Testis (tissue), 2 donors: Measurements from ENCODE around the gene TECPR2.

ENCODE experiments used
- POLR2A ChIP-seq: fragments of 450-650 bp; IDR thresholded peaks from one replicate; pipeline ENCODE4 v1.6.1; 2017; ENCODE audit warnings: antibody characterized with exemption, mild to moderate bottlenecking, moderate library complexity
- TF ChIP-seq, protein P1 (sequence below), 3 experiments: fragments of 450-650 bp in 2 of 3; fragments of 200-600 bp in 1 of 3; sonication (generic) in 1 of 3; IDR thresholded peaks; one replicate each; pipeline ENCODE4 v1.5.1; 2016 to 2019; ENCODE audit warnings: antibody characterized with exemption in 3 of 3, mild to moderate bottlenecking in 2 of 3, moderate library complexity in 1 of 3

DNA sequence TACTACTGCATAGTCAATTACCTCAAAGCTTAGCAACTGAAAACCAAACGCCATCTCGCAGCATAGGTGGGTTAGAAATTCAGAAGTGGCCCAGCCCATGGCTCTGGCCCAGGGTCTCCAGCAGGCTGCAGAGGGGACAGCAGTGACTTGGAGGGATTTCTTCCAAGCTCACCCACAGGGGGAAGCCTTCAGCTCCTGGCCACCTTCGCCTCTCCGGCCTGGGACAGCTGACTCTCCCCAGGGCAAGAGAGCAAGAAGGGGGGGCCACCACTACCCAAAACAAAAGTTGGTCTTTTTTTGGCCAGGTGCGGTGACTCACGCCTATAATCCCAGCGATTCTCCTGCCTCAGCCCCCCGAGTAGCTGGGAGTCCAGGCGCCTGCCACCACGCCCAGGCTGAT, 179.0 kb downstream of the TECPR2 start:
- TF ChIP-seq POLR2A: no peak
- TF ChIP-seq, protein P1, sequence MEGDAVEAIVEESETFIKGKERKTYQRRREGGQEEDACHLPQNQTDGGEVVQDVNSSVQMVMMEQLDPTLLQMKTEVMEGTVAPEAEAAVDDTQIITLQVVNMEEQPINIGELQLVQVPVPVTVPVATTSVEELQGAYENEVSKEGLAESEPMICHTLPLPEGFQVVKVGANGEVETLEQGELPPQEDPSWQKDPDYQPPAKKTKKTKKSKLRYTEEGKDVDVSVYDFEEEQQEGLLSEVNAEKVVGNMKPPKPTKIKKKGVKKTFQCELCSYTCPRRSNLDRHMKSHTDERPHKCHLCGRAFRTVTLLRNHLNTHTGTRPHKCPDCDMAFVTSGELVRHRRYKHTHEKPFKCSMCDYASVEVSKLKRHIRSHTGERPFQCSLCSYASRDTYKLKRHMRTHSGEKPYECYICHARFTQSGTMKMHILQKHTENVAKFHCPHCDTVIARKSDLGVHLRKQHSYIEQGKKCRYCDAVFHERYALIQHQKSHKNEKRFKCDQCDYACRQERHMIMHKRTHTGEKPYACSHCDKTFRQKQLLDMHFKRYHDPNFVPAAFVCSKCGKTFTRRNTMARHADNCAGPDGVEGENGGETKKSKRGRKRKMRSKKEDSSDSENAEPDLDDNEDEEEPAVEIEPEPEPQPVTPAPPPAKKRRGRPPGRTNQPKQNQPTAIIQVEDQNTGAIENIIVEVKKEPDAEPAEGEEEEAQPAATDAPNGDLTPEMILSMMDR (IDR thresholded peaks at IDR 0.05): no peak
